Neural cell (in vitro differentiated cells): ENCODE measurements around the gene SMG6. TPM values are rescaled to one million over a fixed set of nuclear protein-coding genes. Genes with fewer than 3 reads are reported as not detected.

Source experiments
- H2AFZ ChIP-seq: fragments of 200-600, 300-800 bp; sonication (generic), shearing (Covaris generic); 2 replicates; pipeline ENCODE4 v1.6.0; 2014; ENCODE audit warnings: low read depth, mild to moderate bottlenecking, antibody characterized with exemption, low read length, moderate library complexity
- H3F3A ChIP-seq: fragments of 200-600 bp; shearing (Covaris generic); 2 replicates; pipeline ENCODE4 v1.6.1; 2016; ENCODE audit warnings: mild to moderate bottlenecking, moderate library complexity, mixed read lengths, antibody characterized with exemption, low read length; ENCODE audit not compliant: insufficient read depth, poor library complexity, severe bottlenecking
- H3K27ac ChIP-seq: fragments of 200-600, 300-800 bp; sonication (generic), shearing (Covaris generic); 2 replicates; pipeline ENCODE4 v1.5.1; 2014; ENCODE audit warnings: mild to moderate bottlenecking, low read length, moderate library complexity
- H3K27me3 ChIP-seq: fragments of 300-800, 200-600 bp; sonication (generic), shearing (Covaris generic); 2 replicates; pipeline ENCODE4 v1.6.0; 2014; ENCODE audit warnings: mild to moderate bottlenecking, low read depth, low read length, moderate library complexity; ENCODE audit not compliant: insufficient read depth
- H3K36me3 ChIP-seq: fragments of 300-800, 200-600 bp; sonication (generic), shearing (Covaris generic); 2 replicates; pipeline ENCODE4 v1.5.1; 2014; ENCODE audit warnings: mild to moderate bottlenecking, antibody characterized with exemption, low read length, moderate library complexity; ENCODE audit not compliant: insufficient read depth
- H3K4me2 ChIP-seq: fragments of 300-800, 200-600 bp; sonication (generic), shearing (Covaris generic); 2 replicates; pipeline ENCODE4 v1.6.0; 2014; ENCODE audit warnings: mild to moderate bottlenecking, low read length
- H3K4me3 ChIP-seq: fragments of 300-800, 200-600 bp; sonication (generic), shearing (Covaris generic); 2 replicates; pipeline ENCODE4 v1.5.1; 2014; ENCODE audit warnings: mild to moderate bottlenecking, low read length, moderate library complexity
- H3K79me2 ChIP-seq: fragments of 200-600 bp; shearing (Covaris generic); replicated peaks from 2 replicates; pipeline ENCODE4 v1.6.0; 2014; ENCODE audit warnings: mild to moderate bottlenecking, low read length, moderate library complexity; ENCODE audit not compliant: insufficient read depth
- H3K9ac ChIP-seq: fragments of 300-800, 200-600 bp; sonication (generic), shearing (Covaris generic); 2 replicates; pipeline ENCODE4 v1.6.1; 2016; ENCODE audit warnings: mild to moderate bottlenecking, low read length, mixed read lengths
- H3K9me2 ChIP-seq: fragments of 200-600 bp; shearing (Covaris generic); 2 replicates; pipeline ENCODE4 v1.6.1; 2016; ENCODE audit warnings: mild to moderate bottlenecking, low read length, mixed read lengths; ENCODE audit not compliant: insufficient read depth
- H3K9me3 ChIP-seq: fragments of 200-600, 300-800 bp; sonication (generic), shearing (Covaris generic); 2 replicates; pipeline ENCODE4 v1.6.1; 2016; ENCODE audit warnings: mild to moderate bottlenecking, mixed run types, low read length, moderate library complexity, mixed read lengths
- H4K20me1 ChIP-seq: fragments of 200-600 bp; shearing (Covaris generic); 2 replicates; pipeline ENCODE4 v1.6.1; 2016; ENCODE audit warnings: mild to moderate bottlenecking, mixed run types; ENCODE audit not compliant: insufficient read depth
- CTCF ChIP-seq: fragments of 450-650 bp; IDR thresholded peaks from 2 replicates; pipeline ENCODE4 v1.5.1; 2014; ENCODE audit warnings: antibody characterized with exemption, mild to moderate bottlenecking, moderate library complexity; ENCODE audit not compliant: poor library complexity, severe bottlenecking
- EP300 ChIP-seq: fragments of 450-650 bp; conservative IDR thresholded peaks from 2 replicates; pipeline ENCODE4 v1.6.1; 2014; ENCODE audit warnings: antibody characterized with exemption, mild to moderate bottlenecking, moderate library complexity; ENCODE audit not compliant: poor library complexity, severe bottlenecking
- EZH2 ChIP-seq: fragments of 200-600, 300-800 bp; shearing (Covaris generic), sonication (generic); IDR thresholded peaks from 2 replicates; pipeline ENCODE4 v1.6.1; 2014; ENCODE audit warnings: antibody characterized with exemption, low read length, borderline replicate concordance, mild to moderate bottlenecking; ENCODE audit not compliant: insufficient read depth, poor library complexity, severe bottlenecking
- MXI1 ChIP-seq: fragments of 450-650 bp; conservative IDR thresholded peaks from 2 replicates; pipeline ENCODE4 v1.6.1; 2014; ENCODE audit warnings: antibody characterized with exemption, mild to moderate bottlenecking; ENCODE audit not compliant: poor library complexity, severe bottlenecking
- POLR2AphosphoS5 ChIP-seq: IDR thresholded peaks from 2 replicates; pipeline ENCODE4 v1.6.1; 2012
- RAD21 ChIP-seq: fragments of 450-650 bp; conservative IDR thresholded peaks from 2 replicates; pipeline ENCODE4 v1.6.1; 2014; ENCODE audit warnings: antibody characterized with exemption, mild to moderate bottlenecking, moderate library complexity
- REST ChIP-seq: IDR thresholded peaks from 2 replicates; pipeline ENCODE4 v1.6.1; 2012; ENCODE audit warnings: borderline replicate concordance
- SMC3 ChIP-seq: fragments of 450-650 bp; conservative IDR thresholded peaks from 2 replicates; pipeline ENCODE4 v1.6.1; 2014; ENCODE audit warnings: antibody characterized with exemption, mild to moderate bottlenecking, moderate library complexity; ENCODE audit not compliant: poor library complexity
- TAF1 ChIP-seq: IDR thresholded peaks from 2 replicates; pipeline ENCODE4 v1.6.1; 2012; ENCODE audit warnings: low read depth
- polyA plus RNA-seq: library from polyadenylated mRNA; depleted of rRNA; stranded (reverse); fragments of >200 nt; gene quantifications from 2 replicates; pipeline ENCODE4 v1.2.3, GENCODE V29; 2014

Gene SMG6
- polyA plus RNA-seq, 1 donor from 2014 or later = 13.9 TPM

- H3K27ac ChIP-seq = no peak overlapping the region
- no peaks in the 10 kb centered on the region for H3K36me3 ChIP-seq
- no peak overlapping the region for H2AFZ ChIP-seq
- no peaks in the 10 kb centered on the region for H3F3A ChIP-seq
- H3K4me3 ChIP-seq = no peak overlapping the region
- no peak overlapping the region for H3K9ac ChIP-seq
- no peaks in the 10 kb centered on the region for H3K79me2 ChIP-seq
- no peak overlapping the region for H3K4me2 ChIP-seq
- no peaks in the 10 kb centered on the region for H3K9me3 ChIP-seq
- no peaks in the 10 kb centered on the region for H4K20me1 ChIP-seq
- no peaks in the 10 kb centered on the region for H3K9me2 ChIP-seq
- no peaks in the 10 kb centered on the region for H3K27me3 ChIP-seq
- TF ChIP-seq POLR2AphosphoS5 (no peak), REST (no peak), CTCF (no peak), TAF1 (no peak), RAD21 (no peak), MXI1 (no peak), EZH2 (no peak), EP300 (no peak), SMC3 (no peak)
These were observed 49.7 kb downstream of the SMG6 start for GRCh38 chr17:2253768-2254406.

- Histone ChIP-seq H2AFZ (no peak overlapping the region), H3K9me3 (no peaks in the 10 kb centered on the region), H4K20me1 (no peaks in the 10 kb centered on the region), H3K27me3 (no peaks in the 10 kb centered on the region), H3K9me2 (no peaks in the 10 kb centered on the region), H3K79me2 (no peaks in the 10 kb centered on the region), H3K4me3 (no peak overlapping the region), H3K27ac (no peak overlapping the region), H3K4me2 (no peak overlapping the region), H3K9ac (no peak overlapping the region), H3K36me3 (no peaks in the 10 kb centered on the region), H3F3A (no peaks in the 10 kb centered on the region)
- TF ChIP-seq CTCF = no peak
- TF ChIP-seq SMC3 = no peak
- no peak for TF ChIP-seq EZH2
- no peak for TF ChIP-seq REST
- TF ChIP-seq TAF1 = no peak
- no peak for TF ChIP-seq MXI1
- TF ChIP-seq POLR2AphosphoS5 = no peak
- no peak for TF ChIP-seq EP300
- no peak for TF ChIP-seq RAD21
These were observed 50.2 kb downstream of the SMG6 start for GRCh38 chr17:2253362-2253761.
